GM21447 (cell line): Measurements from ENCODE around the gene DOK4.

Experiments used
- ATAC-seq: cut with Tn5 transposase; IDR thresholded peaks from one replicate; pipeline ENCODE4 v1.9.1; 2021; ENCODE audit not compliant: unreplicated experiment

The DOK4 gene

GRCh38 chr16:57485916-57486857 lies at the start of gene DOK4:
DOK4 (minus strand) TSS chr16:57486493; CDS start chr16:57479507, 6,986 bp downstream.
- ATAC-seq: peak; percentile 83

DNA sequence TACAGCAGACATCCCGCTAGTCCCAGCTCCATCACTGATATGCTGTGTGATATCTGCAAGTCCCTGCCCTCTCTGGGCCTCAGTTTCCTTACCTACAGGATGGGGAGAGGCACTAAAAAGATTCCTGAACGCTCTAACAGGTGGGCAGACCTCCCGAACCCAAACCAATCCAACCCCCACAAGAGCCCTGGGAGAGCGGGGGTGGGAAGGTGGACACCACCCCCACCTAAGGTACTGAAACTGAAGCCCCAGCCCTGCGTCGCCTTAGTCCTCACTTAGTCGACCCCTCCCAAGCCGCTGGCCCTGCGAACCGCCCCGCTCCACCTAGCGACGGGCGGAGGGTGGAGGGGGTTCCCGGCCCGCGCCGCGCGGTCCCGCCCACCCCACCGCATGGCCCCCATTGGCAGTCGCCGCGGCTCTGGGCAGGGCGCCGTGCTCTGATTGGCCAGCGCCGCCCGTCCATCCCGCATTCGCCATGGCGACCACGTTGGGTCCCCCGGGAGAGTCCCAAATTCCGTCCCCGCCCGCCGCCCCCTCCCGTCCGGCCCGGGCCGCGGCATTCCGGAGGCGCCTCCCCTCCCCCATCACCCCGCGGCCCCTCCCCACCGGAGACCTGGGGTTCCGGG lies 49.5 kb upstream of the DOK4 start:
- ATAC-seq: peak; percentile 44

GRCh38 chr16:57534881-57535658 lies 48.8 kb upstream of the DOK4 start:
- ATAC-seq: no peak

- ATAC-seq: no peak
These were observed 48.1 kb upstream of the DOK4 start for GRCh38 chr16:57534337-57534880.

DNA sequence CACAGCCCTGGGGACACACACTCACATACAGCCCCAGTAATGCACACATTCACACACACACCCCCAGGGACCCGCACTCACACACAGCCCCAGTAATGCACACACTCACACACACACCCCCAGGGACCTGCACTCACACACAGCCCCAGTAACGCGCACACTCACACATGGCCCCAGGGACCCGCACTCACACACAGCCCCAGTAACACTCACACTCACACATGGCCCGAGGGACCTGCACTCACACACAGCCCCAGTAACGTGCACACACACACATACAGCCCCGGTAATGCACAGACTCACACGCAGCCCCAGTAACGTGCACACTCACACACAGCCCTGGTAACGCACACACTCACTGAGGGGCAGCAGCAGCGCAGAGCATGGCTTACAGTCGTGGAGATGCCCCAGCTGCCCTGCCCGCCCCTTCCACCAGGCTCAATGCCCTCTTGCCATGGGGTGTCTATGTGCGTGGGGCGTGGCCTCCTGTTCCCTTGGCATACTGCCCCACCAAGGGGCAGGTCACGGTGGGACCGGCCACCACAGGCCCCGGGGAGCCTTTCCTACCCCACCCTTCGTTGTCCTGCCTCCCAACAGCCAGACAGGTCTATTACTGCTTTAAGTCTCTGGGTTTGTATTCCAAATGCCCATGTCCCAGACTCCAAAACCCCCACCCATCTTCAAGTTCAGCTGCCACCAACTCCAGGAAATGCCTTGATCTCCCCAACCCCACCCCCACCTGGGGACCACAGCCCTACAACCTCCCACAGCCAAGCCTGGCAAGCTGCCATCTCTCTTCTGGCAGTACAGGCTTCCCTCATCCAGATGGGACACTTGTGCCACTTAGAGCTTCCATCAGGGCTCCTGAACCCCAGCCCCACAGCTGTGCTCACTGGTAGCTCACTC lies 47.4 kb upstream of the DOK4 start:
- no peak for ATAC-seq

GRCh38 chr16:57532266-57532625 lies 46.0 kb upstream of the DOK4 start:
- no peak for ATAC-seq

GRCh38 chr16:57531635-57532265 lies 45.5 kb upstream of the DOK4 start:
- ATAC-seq: no peak

GRCh38 chr16:57531253-57531575 lies 44.9 kb upstream of the DOK4 start:
- ATAC-seq: no peak

DNA sequence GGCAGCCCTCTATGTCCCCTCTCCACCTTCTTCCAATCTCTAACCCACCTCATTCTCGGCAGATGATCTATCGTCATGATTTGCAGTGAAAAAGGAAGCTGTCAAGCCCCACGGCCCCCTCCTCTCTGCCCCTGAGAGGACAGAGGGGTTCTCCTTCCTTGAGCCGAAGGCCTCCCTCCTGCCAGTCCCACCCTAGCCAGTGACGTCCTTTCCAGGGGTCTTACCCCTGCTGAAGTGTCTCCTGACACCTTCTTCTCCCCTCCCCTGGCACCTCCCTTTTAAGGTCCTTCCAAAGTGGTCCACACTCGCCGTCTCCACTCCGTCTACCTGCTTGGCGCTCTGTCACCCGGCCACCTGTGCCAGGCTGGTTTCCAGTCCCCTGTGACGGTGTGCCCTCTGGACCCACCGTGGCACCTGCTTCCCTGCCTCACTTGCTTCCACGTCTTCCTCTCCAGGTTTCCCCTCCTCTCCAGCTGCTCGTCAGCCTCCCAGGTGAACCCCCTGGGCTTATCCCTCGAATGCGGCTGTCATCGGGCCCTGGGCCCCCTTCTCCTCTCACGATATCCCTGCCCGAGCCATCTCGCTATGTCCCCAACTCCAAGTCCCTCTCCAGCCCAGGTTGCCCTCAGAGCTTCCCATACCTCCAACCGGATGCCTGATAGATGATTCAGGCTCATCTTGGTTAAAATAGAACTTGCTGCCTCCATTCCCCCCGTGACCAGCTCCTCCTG lies 44.4 kb upstream of the DOK4 start:
- ATAC-seq: no peak

DNA sequence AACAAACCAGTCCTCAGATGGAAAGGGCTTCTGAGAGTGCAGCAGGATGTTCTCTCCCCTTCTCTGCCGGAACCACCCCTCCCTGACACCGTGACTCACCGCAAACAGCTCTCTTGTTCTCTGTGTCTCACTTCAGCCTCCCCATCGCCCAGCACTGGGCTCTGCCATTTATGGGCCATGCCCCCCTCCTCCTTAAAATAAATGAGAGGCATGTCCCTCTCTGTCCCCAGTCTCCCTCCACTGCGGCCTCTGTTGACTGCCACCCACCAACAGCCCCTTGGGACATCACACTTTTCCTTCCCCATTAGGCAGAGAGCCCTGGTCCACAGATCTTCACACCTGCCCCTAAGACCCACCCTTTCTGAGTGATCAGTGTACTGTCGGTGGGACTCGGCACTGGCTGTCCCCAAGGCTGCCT lies 43.8 kb upstream of the DOK4 start:
- peak; percentile 79 for ATAC-seq

- ATAC-seq: peak; percentile 8
These were observed 43.3 kb upstream of the DOK4 start for GRCh38 chr16:57529391-57530103.

- no peak for ATAC-seq
These were observed 42.5 kb upstream of the DOK4 start for GRCh38 chr16:57528499-57529390.

DNA sequence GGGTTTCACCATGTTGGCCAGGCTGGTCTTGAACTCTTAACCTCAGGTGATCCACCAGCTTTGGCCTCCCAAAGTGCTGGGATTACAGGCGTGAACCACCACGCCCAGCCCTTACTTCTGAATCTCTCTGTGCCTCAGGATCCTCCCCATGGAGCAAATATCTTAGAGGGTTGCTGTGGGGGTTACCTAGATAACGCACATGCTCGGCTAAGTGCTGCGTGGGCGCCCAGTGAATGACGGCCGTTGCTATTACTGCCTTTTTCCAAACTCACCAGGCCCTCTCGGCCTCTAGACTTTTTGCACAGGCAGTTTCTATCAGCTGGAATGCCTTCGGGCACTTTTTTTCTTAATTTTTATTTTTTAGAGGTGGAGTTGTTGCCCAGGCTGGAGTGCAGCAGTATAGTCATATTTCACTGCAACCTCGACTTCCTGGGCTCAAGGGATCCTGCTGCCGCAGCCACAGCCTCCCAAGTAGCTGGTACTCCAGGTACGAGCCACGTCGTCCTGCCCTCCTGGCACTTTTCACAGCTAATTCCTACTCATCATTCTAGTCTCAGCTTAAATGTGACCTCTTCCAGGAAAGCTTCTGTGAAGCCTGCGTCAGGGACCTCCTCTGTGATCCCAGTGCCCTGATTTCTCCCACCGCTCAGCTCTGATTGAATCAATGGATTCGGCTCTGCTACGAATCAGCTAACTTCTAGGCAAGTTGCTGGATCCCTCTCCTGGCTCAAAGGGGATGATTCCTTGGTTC lies 41.5 kb upstream of the DOK4 start:
- no peak for ATAC-seq

GRCh38 chr16:57527027-57527426 lies 40.7 kb upstream of the DOK4 start:
- ATAC-seq: no peak

- ATAC-seq: no peak
These were observed 40.2 kb upstream of the DOK4 start for GRCh38 chr16:57526498-57526897.

DNA sequence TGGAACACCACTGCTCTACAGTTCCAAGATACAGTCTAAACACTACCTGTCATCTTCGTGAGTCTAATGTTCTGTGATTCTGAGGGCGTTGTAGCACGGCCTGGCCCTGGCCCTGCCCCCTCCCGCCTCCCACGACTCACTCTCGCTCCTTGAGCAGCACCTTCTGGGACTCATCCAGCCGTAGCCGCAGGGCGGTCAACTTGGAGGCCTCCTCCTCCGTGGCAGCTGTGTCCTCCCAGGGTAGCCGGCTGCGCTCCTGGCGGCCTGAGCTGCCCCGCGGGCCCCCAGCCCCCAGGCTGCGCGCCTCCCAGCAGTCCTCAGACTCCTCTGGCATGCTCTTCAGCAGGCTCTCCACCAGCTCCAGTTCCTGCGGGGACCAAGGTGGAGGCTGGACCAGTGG lies 39.5 kb upstream of the DOK4 start:
- no peak for ATAC-seq

DNA sequence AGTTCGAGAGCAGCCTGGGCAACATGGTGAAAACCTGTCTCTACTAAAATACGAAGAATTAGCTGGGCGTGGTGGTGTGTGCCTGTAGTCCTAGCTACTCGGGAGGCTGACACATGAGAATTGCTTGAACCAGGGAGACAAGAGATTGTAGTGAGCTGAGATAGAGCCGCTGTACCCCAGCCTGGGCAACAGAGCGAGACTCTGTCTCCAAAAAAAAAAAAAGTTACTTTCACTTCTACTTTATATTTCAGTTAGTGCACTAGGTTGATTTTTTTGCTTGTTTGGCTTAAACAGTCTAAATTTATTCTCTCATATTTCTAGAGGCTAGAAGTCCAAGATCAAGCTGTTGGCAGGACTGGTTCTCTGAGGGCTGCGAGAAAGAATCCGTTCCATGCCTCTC lies 36.7 kb upstream of the DOK4 start:
- ATAC-seq: no peak
